GM18520 (cell line): ENCODE data around the gene POC1A.
A peak's percentile ranks its signal among the peaks of the same experiment; 100 is the strongest.
"Not testable (repeated sequence)": the region's sequence is repeated elsewhere in the genome, so short reads cannot be mapped to it uniquely, and the experiment has no call there.

Source experiments
- ATAC-seq: cut with Tn5 transposase; IDR thresholded peaks from one replicate; pipeline ENCODE4 v1.9.1; 2021; ENCODE audit not compliant: unreplicated experiment

The POC1A gene

DNA sequence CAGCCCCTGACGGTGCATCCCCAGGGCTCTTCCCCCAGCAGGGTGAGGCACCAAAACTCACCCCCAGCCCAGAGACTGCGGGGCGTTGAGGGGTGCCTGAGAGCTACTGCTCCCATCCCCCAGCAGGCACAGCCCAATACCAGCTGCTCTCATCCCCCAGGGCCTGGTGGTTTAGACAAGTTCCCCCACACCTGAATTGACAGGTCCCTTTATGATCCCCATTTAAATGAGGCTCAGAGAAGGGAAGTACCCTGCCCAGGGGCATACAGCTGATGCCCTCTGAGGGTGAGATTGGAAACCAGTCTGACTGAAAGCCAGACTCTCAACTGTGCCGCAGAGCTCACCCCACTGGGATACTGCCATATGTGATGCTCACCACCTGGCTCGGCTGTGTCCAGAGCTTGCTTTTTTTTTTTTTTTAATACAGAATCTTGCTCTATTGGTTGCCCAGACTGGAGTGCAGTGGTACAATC lies 118.0 kb downstream of the POC1A start:
- ATAC-seq, result peak; percentile 86

DNA sequence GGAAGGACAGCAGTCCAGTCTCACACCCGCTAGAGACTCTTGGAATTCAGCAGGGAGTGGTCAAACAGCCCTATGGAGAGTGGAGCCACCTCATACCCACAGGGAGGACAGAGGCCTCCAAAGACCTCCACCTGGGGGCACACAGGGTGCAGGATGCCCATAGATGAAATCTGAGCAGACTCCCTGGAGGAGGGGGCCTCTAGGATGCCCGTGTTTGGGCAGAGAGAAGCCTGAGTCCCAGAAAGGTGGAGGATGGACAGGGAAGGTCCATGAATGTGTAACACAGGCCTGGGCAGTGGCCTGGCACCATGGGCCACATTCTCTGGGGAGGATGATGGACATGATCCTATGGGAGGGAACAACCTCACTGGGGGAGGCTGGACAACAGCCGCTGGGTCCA lies 119.6 kb downstream of the POC1A start:
- ATAC-seq, result no peak

DNA sequence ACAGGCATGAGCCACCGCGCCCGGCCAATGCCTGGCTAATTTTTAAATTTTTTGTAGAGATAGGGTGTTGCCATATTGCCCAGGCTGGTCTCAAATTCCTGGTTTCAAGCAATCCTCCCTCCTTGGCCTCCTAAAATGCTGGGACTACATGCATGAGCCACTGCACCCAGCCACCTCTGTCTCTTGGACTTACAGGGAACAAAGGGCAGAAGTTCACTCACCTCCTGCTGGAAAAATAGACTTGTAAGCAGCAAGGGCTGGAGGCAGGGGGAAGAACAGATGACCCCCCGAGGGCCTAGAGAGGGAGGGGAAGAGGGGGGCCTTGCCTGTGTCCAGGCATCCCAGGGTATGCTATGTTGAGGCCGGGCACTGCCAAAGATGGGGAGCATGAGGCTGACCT lies 120.0 kb downstream of the POC1A start:
- ATAC-seq, result no peak

GRCh38 chr3:52033748-52034147 lies 120.5 kb downstream of the POC1A start:
- ATAC-seq, result not testable (repeated sequence)

DNA sequence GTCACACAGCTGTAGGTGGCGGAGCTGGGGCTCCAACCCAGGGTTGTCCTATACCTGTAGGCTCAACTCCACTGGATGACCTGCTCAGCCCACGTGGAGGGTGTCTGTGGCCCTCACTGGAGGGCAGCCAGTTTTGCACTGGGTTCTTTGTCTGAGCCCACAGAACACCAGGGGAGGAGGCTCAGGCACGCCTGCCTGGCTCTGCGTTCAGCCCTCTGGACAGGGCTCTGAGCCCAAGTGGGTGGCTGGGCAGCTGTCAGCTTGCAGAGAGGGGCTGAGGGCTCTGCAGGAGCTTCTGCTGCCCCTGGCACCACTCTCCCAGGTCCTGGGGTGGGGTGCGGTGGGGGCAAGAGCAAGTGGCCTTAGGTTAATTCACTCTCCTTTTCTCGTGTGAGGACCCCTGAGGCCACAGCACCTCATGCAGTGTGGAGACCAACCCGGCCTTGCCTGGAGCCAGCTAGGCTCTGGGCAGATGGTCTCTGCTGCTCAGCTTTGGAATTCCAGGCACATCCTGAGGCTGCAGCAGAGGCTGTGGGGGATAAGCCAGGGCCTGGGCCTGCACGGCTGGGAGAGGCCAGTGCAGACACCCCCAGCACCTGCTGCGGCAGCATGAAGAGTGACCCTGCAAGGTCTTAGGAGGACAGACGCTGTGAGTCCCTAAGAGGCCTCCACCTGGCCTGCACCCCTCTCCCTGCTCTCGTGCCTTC lies 121.4 kb downstream of the POC1A start:
- no peak for ATAC-seq

- no peak for ATAC-seq
These were observed 122.3 kb downstream of the POC1A start for GRCh38 chr3:52031896-52032295.

DNA sequence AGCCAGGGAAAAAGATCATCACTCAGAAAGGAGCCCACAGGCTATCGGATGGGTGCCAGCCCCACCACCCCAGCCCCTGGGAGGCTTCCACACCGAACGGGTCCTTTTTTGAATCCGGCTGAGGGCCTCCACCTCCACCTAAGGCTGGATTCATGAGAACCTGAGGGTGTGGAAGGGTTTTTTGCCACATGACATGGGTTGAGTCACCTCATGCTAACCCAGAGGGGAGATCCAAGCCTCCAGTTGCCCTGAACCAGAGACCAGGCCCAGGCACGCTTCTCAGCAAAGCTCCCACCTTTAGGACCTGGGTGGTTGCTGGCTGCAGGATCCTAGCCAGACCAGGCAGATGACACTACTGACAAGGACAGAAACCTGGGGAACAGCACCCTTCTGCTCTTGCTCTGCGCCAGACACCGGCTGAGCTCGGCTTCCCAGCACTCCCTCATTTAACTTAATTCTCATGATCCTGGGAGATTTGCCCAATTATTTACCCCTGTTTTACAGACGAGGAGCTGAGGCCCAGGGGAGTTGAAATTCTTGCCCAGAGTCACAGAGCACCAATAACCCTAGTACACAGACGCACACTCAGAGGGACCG lies 123.4 kb downstream of the POC1A start:
- no peak for ATAC-seq

DNA sequence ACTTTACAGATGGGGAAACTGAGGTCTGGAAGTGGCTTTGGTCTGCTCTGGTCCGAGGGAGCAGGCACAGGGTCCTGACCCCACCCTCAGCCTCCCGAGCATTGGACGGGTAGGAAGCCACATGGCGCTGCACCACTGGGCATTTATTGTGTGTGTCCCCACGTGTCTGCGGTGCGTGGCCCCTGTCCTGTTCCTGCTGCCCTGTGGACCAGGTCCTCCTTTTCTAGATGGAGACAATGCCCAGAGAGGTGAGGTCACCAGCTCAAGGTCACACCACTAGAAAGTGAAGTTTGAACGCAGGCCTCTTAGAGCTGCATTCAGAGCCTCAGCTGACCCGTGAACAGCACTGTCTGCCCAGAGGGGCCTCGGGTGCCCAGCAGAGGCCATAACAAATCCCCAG lies 124.7 kb downstream of the POC1A start:
- no peak for ATAC-seq

DNA sequence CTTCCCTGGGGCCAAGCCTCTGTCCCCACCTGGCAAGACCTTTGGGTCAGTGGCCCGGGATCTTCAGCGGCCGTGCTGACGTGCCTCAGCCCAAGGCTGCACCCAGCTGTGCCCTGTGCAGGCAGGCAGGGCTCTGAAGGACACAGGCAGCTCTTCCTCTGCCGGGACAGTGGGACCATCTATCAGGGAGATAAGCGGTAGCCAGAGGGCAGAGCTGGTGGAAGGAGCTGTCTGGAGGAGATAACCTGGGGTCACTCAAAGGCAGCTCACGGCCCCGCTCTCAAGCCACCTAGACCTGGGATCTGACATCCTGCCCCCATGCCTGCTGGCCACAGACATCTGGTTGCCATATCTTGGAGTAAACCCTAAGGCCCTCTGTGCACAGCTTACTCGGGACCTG lies 125.2 kb downstream of the POC1A start:
- ATAC-seq, result no peak

GRCh38 chr3:52028572-52028971 lies 125.7 kb downstream of the POC1A start:
- ATAC-seq, result no peak

DNA sequence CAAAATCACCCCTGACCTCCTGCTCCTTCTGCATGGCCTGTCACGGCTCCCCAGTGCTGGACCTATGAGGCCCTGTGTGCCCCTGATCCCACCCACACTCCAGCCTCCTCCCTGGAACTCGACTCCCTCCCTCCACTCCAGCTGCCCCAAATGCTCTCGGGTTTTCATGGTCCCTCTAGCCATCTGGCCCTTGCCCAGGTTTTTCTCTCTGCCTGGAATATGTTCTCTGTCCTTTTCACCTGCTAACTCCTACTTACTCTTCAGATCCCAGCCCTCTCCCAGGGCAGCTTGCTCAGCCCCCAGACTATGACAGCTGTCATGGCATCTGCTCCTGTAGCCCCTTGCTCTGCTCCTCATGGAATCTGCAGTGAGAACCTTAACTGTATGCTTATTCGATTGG lies 128.2 kb downstream of the POC1A start:
- no peak for ATAC-seq

DNA sequence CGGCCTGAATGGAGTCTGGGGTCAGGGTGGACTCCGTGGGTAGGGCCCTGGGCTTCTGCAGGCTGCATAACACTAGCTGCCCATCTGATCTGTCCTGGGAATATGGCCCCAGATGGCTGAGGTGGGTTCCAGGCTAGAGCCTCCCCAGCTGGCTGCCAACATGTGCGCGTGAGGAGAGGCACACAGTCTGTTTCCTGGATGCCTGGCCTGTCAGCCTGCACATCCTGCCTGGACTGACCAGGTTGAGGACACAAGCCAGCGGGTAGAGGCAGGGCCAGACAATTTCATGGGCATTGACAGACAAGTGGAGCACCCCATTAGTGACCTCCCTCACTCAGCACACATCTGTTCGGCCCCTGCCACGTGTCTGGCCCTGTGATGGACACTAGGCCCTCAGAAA lies 128.8 kb downstream of the POC1A start:
- ATAC-seq, result no peak
